ENCODE results near the gene SIN3B. TPM values are rescaled to one million over a fixed set of nuclear protein-coding genes. Genes with fewer than 3 reads are reported as not detected.

The SIN3B gene
- total RNA-seq, 3 donors from 2014 or later (not counting 1 experiment from before 2014, with no cell fraction given): 58.4 to 70.1 (median 60.2) TPM

GRCh38 chr19:16899566-16900075, 70.4 kb downstream of the SIN3B start:
- Histone ChIP-seq H3K4me1 (ENCODE audit: control insufficient read depth, insufficient read depth, low read length) (peaks cover 41% of the 10 kb centered on the region), H3K36me3 (ENCODE audit: control insufficient read depth, insufficient read depth, low read length) (no peaks in the 10 kb centered on the region), H3K4me3 (ENCODE audit: low read length) (no peak overlapping the region), H3K27ac (ENCODE audit: low read length) (no peak overlapping the region), H3K9me3 (ENCODE audit: control insufficient read depth, insufficient read depth, low read length) (no peaks in the 10 kb centered on the region), H3K27me3 (ENCODE audit: control insufficient read depth, insufficient read depth, low read length) (peaks cover under 1% of the 10 kb centered on the region)
- WGBS (ENCODE audit: insufficient coverage): 8% methylated on average over 7 of the region's 7 CpGs
- intact Hi-C loops (cut with micrococcal nuclease): loop anchor here (1.0 to 2.0 kb wide), 2 partner anchors 121 to 128 kb away; no protein-coding TSS in a partner anchor
- H3K36me3 Mint-ChIP-seq: no peaks in the 10 kb centered on the region
- H3K4me1 Mint-ChIP-seq: peaks cover 14 to 23% of the 10 kb centered on the region in 2 donors
- no peaks in the 10 kb centered on the region for H3K27me3 Mint-ChIP-seq (ENCODE audit: low read depth in 2 of 2)
- ATAC-seq: peak in 1 of 3 donors; percentile 22
- peak in 1 of 2 donors; percentile 45 for DNase-seq
- no peaks in the 10 kb centered on the region for H3K9me3 Mint-ChIP-seq
- H3K4me3 Mint-ChIP-seq: peak overlapping the region; percentile 47
- H3K27ac Mint-ChIP-seq: peak overlapping the region; percentile 43 to 66
- TF ChIP-seq CTCF (IDR thresholded peaks at IDR 0.05): peak; percentile 39

- 86% methylated on average over 19 of the region's 19 CpGs for WGBS (ENCODE audit: insufficient coverage)
- intact Hi-C loops (cut with micrococcal nuclease): no loop called here
- no peak for ATAC-seq
These were observed 72.4 kb downstream of the SIN3B start for GRCh38 chr19:16901491-16902175.

GRCh38 chr19:16902545-16902944, 73.3 kb downstream of the SIN3B start:
- 95% methylated on average over 12 of the region's 12 CpGs for WGBS (ENCODE audit: insufficient coverage)
- no peak overlapping the region for H3K4me3 ChIP-seq (ENCODE audit: low read length)

More at GRCh38 chr19:16901491-16902175, 72.4 kb downstream of the SIN3B start:
- Histone ChIP-seq H3K27me3 (ENCODE audit: control insufficient read depth, insufficient read depth, low read length) (peaks cover 2% of the 10 kb centered on the region), H3K4me1 (ENCODE audit: control insufficient read depth, insufficient read depth, low read length) (peaks cover 31% of the 10 kb centered on the region), H3K9me3 (ENCODE audit: control insufficient read depth, insufficient read depth, low read length) (no peaks in the 10 kb centered on the region), H3K36me3 (ENCODE audit: control insufficient read depth, insufficient read depth, low read length) (no peaks in the 10 kb centered on the region), H3K27ac (ENCODE audit: low read length) (no peak overlapping the region), H3K4me3 (ENCODE audit: low read length) (no peak overlapping the region)
- no peak overlapping the region for H3K27ac Mint-ChIP-seq
- peaks cover 0 to 3% of the 10 kb centered on the region in 2 donors for H3K27me3 Mint-ChIP-seq (ENCODE audit: low read depth in 2 of 2)
- no peaks in the 10 kb centered on the region for H3K9me3 Mint-ChIP-seq
- H3K4me1 Mint-ChIP-seq: peaks cover 14 to 21% of the 10 kb centered on the region in 2 donors
- H3K4me3 Mint-ChIP-seq: no peak overlapping the region
- no peak for DNase-seq
- H3K36me3 Mint-ChIP-seq: no peaks in the 10 kb centered on the region
- no peak for TF ChIP-seq CTCF (IDR thresholded peaks at IDR 0.05)

More at GRCh38 chr19:16902545-16902944, 73.3 kb downstream of the SIN3B start:
- Histone ChIP-seq H3K9me3 (ENCODE audit: control insufficient read depth, insufficient read depth, low read length) (no peaks in the 10 kb centered on the region), H3K4me1 (ENCODE audit: control insufficient read depth, insufficient read depth, low read length) (peaks cover 25% of the 10 kb centered on the region), H3K36me3 (ENCODE audit: control insufficient read depth, insufficient read depth, low read length) (no peaks in the 10 kb centered on the region), H3K27me3 (ENCODE audit: control insufficient read depth, insufficient read depth, low read length) (peaks cover 2% of the 10 kb centered on the region), H3K27ac (ENCODE audit: low read length) (no peak overlapping the region)
- no peaks in the 10 kb centered on the region for H3K9me3 Mint-ChIP-seq
- no peaks in the 10 kb centered on the region for H3K36me3 Mint-ChIP-seq
- H3K27ac Mint-ChIP-seq: no peak overlapping the region
- TF ChIP-seq CTCF (IDR thresholded peaks at IDR 0.05): no peak
- ATAC-seq (no peak), DNase-seq (no peak)
- no peak overlapping the region for H3K4me3 Mint-ChIP-seq
- H3K27me3 Mint-ChIP-seq (ENCODE audit: low read depth in 2 of 2): peaks cover 0 to 3% of the 10 kb centered on the region in 2 donors
- intact Hi-C loops (cut with micrococcal nuclease): no loop called here
- peaks cover 14 to 15% of the 10 kb centered on the region in 2 donors for H3K4me1 Mint-ChIP-seq
